ENCODE data around the gene INPP5E. TPM values are rescaled to one million over a fixed set of nuclear protein-coding genes. Genes with fewer than 3 reads are reported as not detected.

Gene INPP5E
- total and polyA plus RNA-seq, 3 donors from 2014 or later, result 22.1 to 38.0 (median 32.2) TPM

DNA sequence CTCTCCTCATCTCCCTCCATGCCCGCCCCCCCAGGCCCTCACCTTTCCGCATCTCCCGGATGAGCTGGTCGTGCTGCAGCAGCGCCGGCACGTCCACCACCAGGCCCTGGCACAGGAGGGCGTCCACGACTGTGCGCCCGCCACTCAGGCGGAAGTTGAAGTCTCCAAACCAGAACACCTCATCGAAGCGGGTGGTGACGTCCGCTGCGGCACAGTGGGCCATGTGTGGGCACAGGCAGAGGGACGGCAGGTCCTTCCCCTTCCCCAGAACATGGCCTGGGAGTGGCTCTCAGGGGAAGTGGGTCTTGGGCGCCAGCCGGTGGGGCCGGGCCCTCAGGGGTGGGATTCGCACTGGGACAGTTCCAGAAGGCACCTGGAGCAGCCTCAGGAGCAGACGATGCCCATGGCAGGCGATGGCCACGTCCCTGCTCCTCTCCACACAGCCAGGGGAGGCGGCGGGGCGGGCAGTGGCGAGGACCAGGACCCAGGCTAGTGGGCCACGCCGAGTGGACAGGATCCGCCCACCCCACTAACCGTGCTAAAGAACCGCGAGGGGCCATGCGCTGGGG lies 7.8 kb downstream of the INPP5E start:
- Histone ChIP-seq H3K36me3 (ENCODE audit: low read depth, missing control alignments) (no peaks in the 10 kb centered on the region), H3K9me3 (no peaks in the 10 kb centered on the region), H3K27ac (no peak overlapping the region), H3K4me1 (no peaks in the 10 kb centered on the region), H3K27me3 (no peaks in the 10 kb centered on the region), H3K4me3 (no peak overlapping the region)
- no peak for DNase-seq
- TF ChIP-seq, protein P1, sequence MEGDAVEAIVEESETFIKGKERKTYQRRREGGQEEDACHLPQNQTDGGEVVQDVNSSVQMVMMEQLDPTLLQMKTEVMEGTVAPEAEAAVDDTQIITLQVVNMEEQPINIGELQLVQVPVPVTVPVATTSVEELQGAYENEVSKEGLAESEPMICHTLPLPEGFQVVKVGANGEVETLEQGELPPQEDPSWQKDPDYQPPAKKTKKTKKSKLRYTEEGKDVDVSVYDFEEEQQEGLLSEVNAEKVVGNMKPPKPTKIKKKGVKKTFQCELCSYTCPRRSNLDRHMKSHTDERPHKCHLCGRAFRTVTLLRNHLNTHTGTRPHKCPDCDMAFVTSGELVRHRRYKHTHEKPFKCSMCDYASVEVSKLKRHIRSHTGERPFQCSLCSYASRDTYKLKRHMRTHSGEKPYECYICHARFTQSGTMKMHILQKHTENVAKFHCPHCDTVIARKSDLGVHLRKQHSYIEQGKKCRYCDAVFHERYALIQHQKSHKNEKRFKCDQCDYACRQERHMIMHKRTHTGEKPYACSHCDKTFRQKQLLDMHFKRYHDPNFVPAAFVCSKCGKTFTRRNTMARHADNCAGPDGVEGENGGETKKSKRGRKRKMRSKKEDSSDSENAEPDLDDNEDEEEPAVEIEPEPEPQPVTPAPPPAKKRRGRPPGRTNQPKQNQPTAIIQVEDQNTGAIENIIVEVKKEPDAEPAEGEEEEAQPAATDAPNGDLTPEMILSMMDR (IDR thresholded peaks at IDR 0.05), result no peak
- TF ChIP-seq POLR2A (IDR thresholded peaks at IDR 0.05), result no peak
- intact Hi-C loops (cut with DNase I; ENCODE audit: low total_unique reads), result no loop called here
- 90 to 93% methylated on average over 2 to 32 of the region's 36 CpGs for WGBS, 2 donors

DNA sequence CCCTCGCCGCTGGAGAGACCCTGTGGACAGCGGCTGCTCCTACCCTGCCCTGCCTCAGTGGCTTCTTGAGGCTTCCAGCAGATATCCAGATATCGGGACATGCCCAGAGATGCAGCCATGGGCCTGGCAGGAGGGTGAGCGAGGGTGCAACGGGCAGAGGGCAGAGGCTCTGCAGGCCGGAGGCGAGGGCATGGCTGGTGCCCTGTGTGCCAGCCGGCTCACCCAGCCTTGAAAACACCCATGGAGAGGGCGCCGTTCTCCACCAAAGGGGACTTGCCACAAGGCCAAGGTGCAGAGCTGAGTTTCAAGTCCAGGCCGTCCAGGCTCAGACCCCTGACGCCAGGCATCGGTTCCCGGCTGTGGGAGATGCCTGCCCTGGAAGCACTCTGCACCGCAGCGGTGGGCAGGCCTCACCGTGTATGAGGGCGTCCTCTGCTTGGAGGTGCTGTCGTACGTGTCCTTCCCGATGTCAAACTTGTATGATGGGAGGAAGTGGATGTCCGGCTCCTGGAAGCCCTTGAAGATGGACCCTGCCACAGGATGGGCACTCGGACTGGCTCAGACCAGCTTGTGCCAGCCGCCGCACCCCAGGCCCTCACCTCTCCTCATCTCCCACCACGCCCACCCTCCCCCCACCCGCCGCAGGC lies 8.9 kb downstream of the INPP5E start:
- Histone ChIP-seq H3K4me3 (no peak overlapping the region), H3K27me3 (no peaks in the 10 kb centered on the region), H3K36me3 (ENCODE audit: low read depth, missing control alignments) (no peaks in the 10 kb centered on the region), H3K4me1 (no peaks in the 10 kb centered on the region), H3K9me3 (no peaks in the 10 kb centered on the region), H3K27ac (no peak overlapping the region)
- WGBS, 2 donors, result 95 to 97% methylated on average over 17 to 27 of the region's 29 CpGs
- TF ChIP-seq, protein P1 (IDR thresholded peaks at IDR 0.05), result no peak
- no peak for TF ChIP-seq POLR2A (IDR thresholded peaks at IDR 0.05)
- intact Hi-C loops (cut with DNase I; ENCODE audit: low total_unique reads), result no loop called here
- no peak for DNase-seq

DNA sequence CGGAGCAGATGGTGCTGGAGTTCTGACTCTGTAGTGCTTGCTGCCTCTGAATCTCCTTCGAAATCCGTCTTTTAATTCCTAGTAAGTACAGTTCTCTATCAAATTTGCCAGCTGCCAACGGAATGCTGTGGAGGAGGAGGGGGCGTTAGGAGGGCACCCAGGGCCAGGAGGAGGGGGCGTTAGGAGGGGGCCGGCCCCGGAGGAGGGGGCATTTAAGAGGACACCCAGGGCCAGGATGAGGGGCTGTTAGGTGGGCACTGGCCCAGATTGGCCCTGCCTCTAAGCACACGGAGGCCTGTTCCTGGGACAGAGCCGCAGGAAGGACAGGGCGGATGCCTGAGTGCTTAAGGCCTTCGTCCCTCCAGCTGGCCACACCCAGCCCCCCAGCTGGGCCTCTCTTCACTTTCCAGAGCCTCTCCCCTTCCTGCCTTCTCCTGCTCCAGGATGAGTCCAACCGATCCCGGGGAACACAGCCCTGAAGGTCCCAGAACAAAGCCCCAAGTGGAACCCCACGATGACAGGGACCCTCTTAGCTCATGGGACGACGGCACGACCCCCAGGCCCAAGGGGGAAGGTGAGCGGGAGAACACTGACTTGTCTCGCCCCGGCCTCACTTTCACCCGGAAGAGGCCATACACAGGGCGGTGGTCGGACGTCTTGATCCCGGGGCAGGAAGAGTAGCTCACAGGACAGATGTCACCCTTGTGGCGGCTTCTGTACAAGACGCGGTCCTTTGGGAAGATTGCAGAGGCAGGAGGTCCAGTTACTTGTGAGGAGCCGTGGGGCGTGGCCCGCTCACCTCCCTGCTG lies 9.8 kb downstream of the INPP5E start:
- no peaks in the 10 kb centered on the region for H3K4me1 ChIP-seq
- H3K27me3 ChIP-seq, result no peaks in the 10 kb centered on the region
- 84 to 87% methylated on average over 28 to 32 of the region's 32 CpGs for WGBS, 2 donors
- no peak for DNase-seq
- H3K36me3 ChIP-seq (ENCODE audit: low read depth, missing control alignments), result no peaks in the 10 kb centered on the region
- no peak overlapping the region for H3K27ac ChIP-seq
- no peaks in the 10 kb centered on the region for H3K9me3 ChIP-seq
- TF ChIP-seq POLR2A (IDR thresholded peaks at IDR 0.05), result no peak
- TF ChIP-seq, protein P1 (IDR thresholded peaks at IDR 0.05), result no peak
- H3K4me3 ChIP-seq, result no peak overlapping the region
- intact Hi-C loops (cut with DNase I; ENCODE audit: low total_unique reads), result no loop called here

DNA sequence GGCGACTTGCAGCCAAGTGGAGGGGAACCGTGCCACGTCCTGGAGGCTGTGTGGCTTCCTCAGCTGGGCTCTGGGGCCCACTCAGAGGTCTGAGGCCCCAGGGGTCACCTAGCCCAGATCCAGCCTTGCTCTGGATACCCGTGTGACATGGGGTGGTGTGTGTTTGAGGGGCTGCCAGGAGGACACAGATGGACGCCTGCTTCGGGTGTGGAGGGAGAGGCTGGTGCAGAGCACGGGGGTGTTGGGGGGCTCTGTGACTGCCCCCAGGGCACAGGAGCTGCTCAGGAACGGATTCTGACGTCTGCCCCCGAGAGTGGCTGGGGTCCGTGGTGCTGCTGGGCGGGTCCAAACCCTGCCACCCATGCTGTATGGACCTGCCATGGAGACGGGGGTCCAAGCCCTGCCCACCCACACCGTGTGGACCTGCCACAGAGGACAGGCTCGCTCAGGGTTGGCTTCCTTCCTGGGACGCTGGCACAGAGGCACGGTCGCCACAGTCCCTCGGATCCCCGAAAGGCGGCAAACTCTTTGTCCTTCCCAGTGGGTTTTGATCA lies 10.5 kb downstream of the INPP5E start:
- Histone ChIP-seq H3K27ac (no peak overlapping the region), H3K27me3 (no peaks in the 10 kb centered on the region), H3K4me1 (no peaks in the 10 kb centered on the region), H3K36me3 (ENCODE audit: low read depth, missing control alignments) (no peaks in the 10 kb centered on the region), H3K9me3 (no peaks in the 10 kb centered on the region), H3K4me3 (no peak overlapping the region)
- WGBS, 2 donors, result 89% methylated on average over 12 to 21 of the region's 21 CpGs
- intact Hi-C loops (cut with DNase I; ENCODE audit: low total_unique reads), result no loop called here
- TF ChIP-seq, protein P1 (IDR thresholded peaks at IDR 0.05), result no peak
- TF ChIP-seq POLR2A (IDR thresholded peaks at IDR 0.05), result no peak
- no peak for DNase-seq
